Hepatocyte (in vitro differentiated cells): Measurements from ENCODE around the gene ZNF785.

Source experiments
- EZH2 ChIP-seq: fragments of 200-600 bp; sonication (generic); IDR thresholded peaks from 2 replicates; pipeline ENCODE4 v1.6.1; 2016; ENCODE audit warnings: antibody characterized with exemption, mild to moderate bottlenecking, borderline replicate concordance
- EZH2phosphoT487 ChIP-seq: fragments of 200-600 bp; sonication (generic); IDR thresholded peaks from one replicate; pipeline ENCODE4 v1.6.1; 2018; ENCODE audit warnings: antibody characterized with exemption, mild to moderate bottlenecking, low read depth, moderate library complexity; ENCODE audit not compliant: unreplicated experiment, severe bottlenecking
- TF ChIP-seq, protein P1 (sequence below): fragments of 200-600 bp; sonication (generic); IDR thresholded peaks from 2 replicates; pipeline ENCODE4 v1.5.1; 2016; ENCODE audit warnings: antibody characterized with exemption, mild to moderate bottlenecking; ENCODE audit not compliant: poor library complexity

GRCh38 chr16:30633526-30633925 lies 48.0 kb upstream of the ZNF785 start:
- TF ChIP-seq, protein P1, sequence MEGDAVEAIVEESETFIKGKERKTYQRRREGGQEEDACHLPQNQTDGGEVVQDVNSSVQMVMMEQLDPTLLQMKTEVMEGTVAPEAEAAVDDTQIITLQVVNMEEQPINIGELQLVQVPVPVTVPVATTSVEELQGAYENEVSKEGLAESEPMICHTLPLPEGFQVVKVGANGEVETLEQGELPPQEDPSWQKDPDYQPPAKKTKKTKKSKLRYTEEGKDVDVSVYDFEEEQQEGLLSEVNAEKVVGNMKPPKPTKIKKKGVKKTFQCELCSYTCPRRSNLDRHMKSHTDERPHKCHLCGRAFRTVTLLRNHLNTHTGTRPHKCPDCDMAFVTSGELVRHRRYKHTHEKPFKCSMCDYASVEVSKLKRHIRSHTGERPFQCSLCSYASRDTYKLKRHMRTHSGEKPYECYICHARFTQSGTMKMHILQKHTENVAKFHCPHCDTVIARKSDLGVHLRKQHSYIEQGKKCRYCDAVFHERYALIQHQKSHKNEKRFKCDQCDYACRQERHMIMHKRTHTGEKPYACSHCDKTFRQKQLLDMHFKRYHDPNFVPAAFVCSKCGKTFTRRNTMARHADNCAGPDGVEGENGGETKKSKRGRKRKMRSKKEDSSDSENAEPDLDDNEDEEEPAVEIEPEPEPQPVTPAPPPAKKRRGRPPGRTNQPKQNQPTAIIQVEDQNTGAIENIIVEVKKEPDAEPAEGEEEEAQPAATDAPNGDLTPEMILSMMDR, result no peak
- TF ChIP-seq EZH2, result no peak
- TF ChIP-seq EZH2phosphoT487, result no peak
